ENCODE measurements around the gene LAMA3.

The LAMA3 gene

DNA sequence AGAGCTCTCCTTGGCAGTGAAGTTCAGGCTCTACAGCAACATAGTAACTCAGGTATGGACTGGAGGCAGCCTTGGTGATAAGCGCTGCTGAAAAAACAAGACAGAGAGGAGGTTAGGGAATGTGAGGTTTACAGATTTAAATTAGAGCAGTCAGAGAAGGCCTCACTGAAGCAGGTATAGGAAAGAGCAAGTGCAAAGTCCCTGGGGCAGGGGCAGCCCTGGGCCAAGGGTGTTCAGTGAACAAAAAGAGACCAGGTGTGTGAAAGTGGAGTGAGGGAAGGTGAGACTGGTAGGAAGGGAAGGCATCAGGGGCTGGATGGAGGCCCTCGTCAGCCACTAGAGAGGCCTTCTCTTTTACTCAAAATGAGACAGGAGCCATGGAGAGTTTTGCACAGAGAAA, 89.6 kb downstream of the LAMA3 start:
- DNase-seq (ENCODE audit: low read depth in 2 of 2): no peak

DNA sequence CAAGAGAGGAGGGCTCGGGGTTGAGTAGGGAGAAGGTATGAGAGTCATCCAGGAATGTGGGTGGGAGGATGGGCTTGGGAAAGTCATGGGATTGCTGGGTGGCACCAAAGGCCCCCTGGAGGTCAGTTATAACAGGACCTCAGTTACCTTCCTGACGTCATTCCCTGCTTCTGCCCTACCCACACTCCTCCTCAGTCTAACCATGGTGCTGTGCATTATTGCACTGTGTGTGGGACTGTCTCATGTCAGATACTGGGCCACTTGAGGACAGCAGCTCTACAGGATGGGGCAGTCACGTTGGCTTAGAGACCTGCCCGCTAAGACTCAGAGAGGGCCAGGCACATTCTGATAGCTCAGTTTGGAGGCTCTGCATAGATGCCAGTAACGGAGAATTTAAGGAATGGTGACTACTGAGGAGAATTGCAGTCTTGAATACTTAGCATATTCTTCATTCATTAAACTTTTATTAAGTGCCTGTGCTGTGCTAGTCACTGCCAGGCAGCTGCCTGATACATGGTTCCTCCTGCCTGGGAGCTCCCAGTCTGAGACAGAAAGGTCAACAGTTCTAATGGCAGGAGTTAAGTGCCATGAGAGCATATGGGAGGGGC, 90.5 kb downstream of the LAMA3 start:
- no peak for DNase-seq (ENCODE audit: low read depth in 2 of 2)

DNA sequence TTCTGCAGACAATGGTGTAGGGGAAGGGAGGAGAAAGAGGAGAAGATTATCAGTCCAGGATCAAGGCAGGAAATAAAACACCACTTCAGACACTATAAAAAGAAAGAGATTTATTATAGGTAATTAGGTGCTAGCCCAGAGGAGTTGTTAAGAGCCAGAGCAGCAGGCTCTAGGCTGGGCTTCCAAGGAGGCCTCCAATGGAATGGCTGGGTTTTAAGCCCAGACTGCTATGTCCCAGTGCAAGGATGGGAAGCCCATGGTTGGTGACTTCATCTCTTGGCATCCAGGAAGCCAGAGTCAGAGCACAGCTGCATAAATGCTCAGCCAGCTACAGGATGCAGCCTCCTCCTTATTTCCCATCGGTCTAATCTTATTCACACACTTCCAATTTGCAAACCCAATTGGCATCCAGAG, 95.6 kb downstream of the LAMA3 start:
- no peak for DNase-seq (ENCODE audit: low read depth in 2 of 2)

DNA sequence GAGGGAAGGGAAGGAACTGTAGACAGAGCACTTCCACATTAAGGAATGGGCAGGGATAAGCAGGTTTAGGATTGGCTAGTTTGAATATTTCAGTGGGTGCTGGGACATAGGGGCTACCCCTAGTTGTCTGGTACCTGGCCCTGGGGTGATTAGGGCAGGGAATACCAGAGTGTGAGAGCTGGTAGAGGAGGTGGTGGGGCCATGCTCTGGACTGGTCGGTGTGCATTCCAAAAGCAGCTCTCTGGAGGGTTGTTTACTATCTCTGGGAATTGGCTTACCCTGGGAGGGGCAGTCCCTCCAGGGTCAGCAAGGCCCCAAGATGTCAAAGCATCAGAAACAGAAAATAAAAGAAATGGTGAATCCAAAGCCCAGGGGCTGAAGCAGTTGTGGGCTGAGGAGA, 103.8 kb downstream of the LAMA3 start:
- no peak for DNase-seq (ENCODE audit: low read depth in 2 of 2)

DNA sequence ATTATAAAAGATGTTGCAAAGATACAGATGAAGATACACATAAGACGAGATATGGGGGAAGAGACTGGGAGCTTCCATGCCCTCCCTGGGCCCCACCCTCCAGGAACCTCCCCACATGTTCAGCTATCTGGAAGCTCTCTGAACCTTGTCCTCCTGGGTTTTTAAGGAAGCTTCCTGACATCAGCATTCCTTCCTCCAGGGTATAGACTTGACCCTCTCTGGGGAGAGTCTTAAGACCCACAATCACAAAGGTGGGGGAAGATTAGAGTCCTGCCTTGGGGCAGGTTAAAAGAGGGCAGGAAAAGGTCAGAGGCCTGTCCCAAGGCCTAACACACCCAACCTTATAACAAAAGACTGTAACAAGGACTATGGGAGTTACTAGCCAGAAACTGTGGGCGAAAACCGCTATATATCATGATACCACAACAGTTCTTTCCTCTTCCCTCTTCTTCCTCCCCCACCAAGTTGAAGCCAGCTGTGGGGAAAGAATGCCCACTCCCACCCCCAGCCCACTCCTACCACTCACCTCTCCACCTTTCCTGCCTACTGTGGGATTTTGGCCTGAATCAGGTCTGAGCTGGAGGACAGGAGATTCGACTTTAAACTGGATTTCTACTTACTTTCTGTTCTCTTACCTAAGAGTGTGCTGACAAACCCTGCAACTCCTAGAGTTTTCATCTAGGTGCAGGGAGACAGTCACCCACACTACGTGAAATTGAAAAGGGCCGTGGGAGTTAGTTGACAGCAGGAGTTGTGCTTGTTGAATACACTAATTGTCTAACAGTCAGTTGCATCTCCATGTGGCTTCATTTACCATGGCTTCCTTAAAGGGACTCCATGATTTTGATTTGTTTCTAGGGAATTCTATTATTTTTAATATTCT, 105.0 kb downstream of the LAMA3 start:
- no peak for DNase-seq (ENCODE audit: low read depth in 2 of 2)

DNA sequence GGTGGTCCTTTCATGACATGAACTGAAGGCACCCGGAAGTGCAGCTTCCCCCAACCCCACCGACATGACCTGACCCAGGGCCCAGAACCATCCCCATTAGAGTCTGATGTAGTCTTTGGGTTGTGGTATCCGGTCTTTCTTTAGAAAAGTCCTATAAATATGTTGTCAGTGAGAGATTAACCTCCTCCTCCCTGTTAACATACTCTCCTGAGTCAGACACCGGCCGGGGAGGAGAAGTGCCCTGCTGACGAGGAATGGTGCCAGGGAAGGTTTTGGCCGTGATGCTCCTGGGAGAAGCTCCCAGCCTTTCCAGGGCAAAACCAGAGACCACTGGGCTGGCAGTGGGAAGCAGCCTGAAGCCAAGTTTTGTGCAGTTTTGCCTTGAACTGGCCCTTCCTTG, 109.0 kb downstream of the LAMA3 start:
- no peak for DNase-seq (ENCODE audit: low read depth in 2 of 2)

DNA sequence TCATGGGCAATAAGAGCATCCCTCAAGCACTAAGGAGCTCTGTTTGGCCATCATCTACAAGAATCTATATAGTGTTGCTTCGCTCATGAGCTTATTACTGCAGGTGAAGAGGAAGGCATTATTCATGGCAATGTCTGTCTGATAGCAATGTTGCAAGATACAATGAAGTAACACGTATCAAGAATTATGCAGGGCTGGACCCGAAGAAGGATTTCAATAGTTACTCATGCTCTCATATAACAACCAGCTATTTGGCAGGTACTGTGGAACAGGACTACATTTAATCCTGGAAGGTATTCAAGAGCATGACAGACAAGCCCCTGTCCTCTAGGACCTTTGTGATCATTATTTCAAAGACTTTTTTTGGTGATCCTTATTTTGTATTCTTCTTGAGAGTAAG, 109.6 kb downstream of the LAMA3 start:
- no peak for DNase-seq (ENCODE audit: low read depth in 2 of 2)

DNA sequence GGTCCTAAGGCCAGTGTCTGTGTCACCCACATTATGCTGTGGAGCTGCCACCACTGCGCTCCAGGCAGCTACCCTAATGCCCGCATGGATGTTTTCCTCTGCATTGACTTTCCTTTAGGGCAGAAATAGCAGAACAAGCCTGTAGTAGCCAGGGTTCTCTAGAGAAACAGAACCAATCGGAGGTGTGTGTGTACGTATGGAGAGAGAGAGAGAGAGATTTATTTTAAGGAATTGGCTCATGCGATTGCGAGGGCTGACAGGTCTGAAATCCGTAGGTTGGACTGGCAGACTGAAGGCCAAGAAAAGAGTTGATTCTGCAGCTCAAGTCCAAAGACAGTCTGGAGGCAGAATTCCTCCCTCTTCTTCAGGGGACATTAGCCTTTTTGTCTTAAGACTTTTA, 110.3 kb downstream of the LAMA3 start:
- no peak for DNase-seq (ENCODE audit: low read depth in 2 of 2)

DNA sequence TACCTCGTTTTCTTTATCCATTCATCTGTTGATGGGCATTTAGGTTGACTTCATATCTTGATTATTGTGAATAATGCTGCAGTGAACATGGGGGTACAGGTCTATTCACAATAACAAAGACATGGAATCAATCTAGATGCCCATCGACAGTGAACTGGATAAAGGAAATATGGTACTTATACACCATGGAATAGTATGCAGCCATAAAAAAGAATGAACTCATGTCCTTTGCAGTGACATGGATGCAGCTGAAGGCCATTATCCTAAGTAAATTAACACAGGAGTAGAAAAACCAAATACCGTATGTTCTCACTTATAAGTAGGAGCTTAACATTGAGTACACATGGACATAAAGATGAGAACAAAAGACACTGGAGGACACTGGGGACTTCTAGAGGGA, 111.6 kb downstream of the LAMA3 start:
- no peak for DNase-seq (ENCODE audit: low read depth in 2 of 2)

DNA sequence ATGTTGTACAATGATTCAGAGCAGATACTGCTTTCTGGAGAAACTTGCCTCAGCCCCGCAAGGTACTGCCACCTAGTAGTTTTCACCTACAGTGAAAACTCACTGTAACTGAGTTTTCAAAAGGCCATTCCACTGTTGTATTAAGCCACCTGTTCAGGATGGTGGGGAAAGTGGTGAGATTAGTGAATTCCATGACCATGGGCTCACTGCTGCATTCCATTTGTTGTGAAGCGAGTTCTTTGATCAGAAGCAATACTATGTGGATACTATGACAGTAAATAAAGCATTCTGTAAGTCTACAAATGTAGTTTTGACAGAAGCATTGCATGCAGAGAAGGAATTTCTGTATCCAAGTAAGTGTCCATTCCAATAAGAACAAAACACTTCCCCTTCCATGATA, 113.6 kb downstream of the LAMA3 start:
- DNase-seq (ENCODE audit: low read depth in 2 of 2): no peak

DNA sequence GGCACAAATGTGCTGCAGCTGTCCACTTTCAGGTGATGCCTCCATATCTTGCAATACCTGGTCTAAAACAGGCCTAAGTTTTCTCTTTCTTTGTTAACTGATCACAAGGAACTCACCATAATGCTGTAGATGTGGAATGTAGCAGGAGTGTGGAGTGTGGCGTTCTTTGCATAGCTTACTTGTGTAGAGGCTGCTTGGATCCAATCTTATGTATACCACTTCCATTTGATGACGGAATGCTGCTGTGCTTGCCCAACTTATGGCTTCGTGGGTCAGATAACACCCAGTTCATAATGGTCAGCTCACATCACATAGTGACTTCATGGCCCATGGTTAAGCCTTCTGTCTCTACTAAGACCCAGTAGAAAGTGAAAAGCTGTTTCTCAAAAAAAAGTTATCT, 114.5 kb downstream of the LAMA3 start:
- DNase-seq (ENCODE audit: low read depth in 2 of 2): no peak

DNA sequence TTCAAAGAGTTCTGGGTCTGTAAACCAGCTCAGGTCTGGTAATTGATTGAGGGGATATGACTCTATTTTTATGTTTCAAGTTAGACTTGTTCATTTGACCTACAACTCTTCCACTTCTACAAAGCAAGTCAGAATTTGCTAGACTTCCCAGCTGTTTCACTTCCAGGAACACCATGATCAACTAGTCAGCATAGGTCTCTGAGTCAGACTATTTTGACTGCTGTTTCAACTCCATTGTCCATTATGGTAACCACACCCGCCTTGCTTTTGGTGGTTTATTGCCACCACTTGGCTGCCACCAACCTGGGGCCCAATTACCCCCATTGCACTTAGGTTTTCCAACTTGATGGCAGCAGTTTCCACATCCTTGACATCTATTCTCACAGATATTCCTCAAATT, 116.6 kb downstream of the LAMA3 start:
- DNase-seq (ENCODE audit: low read depth in 2 of 2): no peak

DNA sequence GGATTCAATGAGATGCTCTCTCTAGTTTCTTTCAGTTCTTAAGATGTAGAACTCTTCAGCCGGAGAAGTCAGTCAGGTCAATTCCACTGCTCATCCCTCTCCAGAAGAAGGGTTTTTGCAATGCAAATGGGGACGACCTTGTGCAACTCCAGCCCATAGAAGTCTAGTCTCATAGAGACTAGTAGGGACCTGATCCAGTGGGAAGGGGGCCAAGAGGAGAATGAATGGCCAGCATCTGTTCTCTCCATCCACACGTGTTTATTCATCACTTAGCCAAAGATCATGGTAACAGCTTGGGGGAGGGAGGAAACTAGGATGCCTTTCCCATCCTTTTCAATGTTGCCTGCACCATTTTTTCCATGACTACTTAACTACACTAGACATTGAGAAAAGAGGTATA, 120.2 kb downstream of the LAMA3 start:
- no peak for DNase-seq (ENCODE audit: low read depth in 2 of 2)

DNA sequence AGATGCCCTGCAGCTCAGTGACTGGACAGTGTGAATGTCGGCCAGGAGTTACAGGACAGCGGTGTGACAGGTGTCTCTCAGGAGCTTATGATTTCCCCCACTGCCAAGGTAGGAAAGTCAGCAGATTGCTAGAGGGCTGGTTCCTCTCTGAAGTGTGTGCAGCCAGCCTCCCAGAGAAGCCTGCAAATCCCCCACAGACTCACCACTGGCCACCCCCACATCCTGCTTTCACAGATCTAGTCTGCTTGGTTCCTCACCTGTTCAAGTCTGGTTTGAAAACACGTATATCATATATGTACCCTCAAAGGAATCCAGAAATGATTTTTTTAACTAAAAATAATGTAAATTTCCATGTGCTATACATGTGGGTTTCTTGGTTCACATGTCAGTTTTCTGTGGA, 121.1 kb downstream of the LAMA3 start:
- DNase-seq (ENCODE audit: low read depth in 2 of 2): no peak

DNA sequence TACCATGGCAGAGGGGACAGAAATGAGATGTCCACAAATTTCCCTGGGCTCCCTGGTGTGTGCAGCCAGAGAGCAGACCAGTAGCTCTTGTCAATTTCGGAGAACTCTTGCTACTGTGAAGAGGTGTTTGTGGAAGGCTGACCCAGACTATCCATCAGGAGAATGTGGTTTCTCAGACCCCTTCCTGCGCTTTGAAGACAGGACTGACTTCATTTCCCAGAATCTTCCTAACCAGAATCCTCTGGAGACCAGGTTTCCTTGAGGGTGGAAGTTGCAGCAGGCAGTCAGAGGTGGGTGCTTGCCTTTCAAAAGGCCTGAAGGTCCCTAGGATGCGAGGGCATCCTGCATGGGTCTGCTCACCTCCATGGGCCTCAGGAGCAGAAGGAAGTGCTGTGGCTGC, 121.9 kb downstream of the LAMA3 start:
- no peak for DNase-seq (ENCODE audit: low read depth in 2 of 2)

DNA sequence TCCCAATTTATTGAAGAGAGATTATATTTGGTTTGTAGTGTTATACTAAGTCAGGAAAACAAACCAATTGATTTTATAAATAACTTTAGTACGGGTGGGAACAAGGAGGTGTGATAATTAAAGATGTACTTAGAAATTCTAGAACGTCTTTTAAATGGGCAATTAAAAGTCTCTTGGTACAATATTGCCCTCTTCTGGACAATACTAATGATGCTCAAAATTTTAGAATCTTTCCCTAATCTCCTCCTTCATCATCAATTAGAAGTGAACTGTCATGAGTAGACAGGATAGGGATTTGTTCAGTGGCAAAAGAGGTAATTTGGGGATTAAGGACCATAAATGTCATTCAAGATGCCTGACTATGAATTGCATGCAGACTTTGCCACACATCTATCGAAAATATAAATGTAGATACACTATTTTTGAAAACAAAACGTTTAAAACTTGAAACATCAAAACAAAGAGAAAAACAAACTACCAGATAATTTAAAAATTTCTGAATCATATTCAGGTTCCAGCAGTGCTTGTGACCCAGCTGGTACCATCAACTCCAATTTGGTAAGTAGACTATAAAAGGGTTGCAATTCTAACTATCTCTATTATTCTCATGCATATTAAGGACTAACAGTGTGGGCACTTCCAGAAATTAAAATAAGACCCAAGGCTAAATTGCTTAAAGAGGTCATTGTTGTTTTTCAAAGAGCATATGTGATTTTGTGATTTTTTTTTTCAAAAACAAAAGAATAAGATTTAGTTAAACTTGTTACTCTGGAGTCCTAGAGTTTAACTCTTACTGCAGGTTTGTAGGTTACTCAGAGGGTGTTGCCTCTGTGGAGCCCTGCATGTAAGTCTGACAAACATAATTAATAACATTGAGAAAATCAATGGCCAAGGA, 123.5 kb downstream of the LAMA3 start:
- no peak for DNase-seq (ENCODE audit: low read depth in 2 of 2)

DNA sequence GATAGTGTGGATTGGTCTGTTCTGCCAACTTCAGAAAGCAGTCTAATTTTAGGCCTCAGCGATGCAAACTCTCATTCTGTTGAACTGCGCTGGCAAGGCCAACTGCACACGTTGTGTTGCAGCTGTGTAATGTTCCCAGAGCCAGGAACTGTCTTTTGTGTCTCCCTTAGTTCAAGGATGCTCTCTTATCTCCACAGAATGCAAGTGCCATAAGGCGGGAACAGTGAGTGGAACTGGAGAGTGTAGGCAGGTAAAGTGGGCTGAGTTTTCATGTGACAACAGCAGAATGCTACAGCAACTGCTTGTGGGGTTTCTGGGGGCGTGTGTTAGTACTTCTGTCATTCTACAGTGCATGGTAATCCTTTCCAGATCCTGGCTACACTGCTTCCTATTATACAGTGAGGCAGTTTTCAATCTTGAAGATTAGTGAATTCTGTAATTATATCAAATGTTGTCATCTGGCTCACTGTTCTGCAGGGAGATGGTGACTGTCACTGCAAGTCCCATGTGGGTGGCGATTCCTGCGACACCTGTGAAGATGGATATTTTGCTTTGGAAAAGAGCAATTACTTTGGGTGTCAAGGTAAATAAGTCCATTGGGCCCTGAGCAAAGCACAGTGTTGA, 125.8 kb downstream of the LAMA3 start:
- DNase-seq (ENCODE audit: low read depth in 2 of 2): no peak

DNA sequence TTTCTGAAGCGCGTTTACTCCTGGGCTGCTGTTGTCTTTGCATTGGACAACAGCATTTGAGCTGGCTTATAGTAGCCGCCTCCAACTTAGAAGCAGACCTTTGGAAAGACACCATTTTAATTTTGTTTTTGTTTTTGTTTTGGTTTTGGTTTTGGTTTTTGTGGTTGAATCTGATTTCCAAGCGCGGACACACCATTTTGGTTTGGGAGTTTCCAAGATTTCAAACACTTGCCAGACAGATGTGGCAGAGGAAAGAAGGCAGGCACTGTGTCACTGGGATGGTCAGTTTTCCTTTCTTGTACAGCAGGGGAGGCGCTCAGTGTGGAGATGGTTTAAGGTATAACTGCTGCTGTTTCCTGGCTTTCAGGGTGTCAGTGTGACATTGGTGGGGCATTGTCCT, 126.8 kb downstream of the LAMA3 start:
- DNase-seq (ENCODE audit: low read depth in 2 of 2): no peak

DNA sequence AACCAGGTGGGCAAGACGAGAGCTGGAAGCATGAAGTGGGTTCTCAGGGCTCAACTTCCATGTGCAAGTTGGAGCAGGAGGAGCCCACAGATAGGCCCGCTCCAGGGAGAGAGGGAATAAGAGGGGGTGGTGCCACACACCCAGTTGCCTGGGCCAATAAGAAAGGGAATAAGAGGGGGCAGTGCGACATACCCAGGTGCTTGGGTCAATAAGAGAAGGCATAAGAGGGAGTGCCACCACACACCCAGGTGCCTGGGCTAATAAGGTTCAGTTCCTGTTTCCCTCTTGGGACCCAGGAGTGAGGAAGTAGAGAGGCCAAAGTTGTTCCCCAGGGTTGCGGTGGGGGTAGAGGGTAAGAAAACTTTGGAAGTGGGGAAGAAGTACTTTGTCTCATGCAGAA, 127.5 kb downstream of the LAMA3 start:
- DNase-seq (ENCODE audit: low read depth in 2 of 2): no peak

DNA sequence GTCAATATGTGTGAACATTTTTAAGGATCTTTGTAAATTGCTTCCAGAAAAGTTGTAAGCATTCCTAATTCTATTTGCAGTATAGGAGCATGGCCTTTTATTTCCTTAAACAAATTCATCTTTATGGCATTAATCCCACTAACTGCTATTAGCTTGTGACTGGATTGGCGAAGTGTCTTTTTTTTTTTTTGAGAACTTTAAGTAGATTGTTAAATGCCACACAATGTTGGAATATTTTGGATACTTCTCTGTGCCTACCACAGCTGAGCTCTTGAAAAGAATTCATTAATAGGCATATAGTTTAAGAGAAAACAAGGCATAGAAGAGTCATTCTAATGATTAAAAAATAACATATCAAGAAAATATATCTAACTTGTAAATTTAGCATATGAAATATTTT, 129.7 kb downstream of the LAMA3 start:
- DNase-seq (ENCODE audit: low read depth in 2 of 2): no peak

DNA sequence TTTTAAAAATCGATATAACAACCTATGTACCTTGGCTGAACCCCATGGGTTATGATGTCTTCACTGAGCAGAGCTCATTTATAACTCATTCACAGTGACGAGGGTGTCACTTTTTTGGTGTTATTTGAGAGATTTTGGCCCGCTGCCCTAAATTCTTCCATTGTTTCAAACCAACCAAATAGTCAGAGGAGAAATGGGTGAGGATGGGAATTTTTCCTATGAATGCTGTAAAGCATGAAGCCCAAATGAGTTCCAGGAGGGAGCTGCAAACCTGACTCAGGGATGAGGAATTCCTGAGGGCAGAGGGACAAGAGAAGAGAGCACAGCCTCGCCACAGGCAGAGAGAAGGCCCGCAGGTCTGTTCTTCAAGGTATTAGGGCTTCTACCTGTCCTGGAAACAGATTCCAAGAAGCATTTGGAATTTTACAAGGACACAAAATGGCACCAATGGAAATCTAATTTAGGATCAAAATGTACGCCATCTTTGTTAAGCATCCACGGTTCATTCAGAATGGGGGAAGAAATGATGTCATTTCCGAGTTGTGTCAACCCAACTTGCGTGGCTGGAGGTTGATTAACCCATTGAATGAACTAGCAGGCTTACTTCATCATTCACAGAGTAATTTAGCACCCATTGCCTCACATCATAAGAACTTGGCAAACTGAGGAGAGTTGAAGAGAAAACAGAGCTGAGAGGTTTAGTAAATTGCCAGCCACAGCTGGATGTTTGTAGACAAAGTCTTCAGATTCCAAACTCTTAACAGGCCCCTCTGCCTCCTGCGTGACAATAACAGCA, 133.5 kb downstream of the LAMA3 start:
- DNase-seq (ENCODE audit: low read depth in 2 of 2): no peak

All from activated CD4-positive, alpha-beta T cell treated with anti-CD3 and anti-CD28 coated beads for 24 hours (primary cell).